ENCODE measurements around the gene NT5C1B.

The NT5C1B gene

GRCh38 chr2:18599509-18600254 is 10.3 kb upstream of the NT5C1B start:
- no peak for DNase-seq

- no peak for DNase-seq
These were observed 9.6 kb upstream of the NT5C1B start for GRCh38 chr2:18598848-18599484.

- DNase-seq, result no peak
These were observed 8.2 kb upstream of the NT5C1B start for GRCh38 chr2:18597618-18598017.

- no peak for DNase-seq
These were observed 7.6 kb upstream of the NT5C1B start for GRCh38 chr2:18596993-18597392.

- DNase-seq, result no peak
These were observed 4.1 kb upstream of the NT5C1B start for GRCh38 chr2:18593496-18593895.

GRCh38 chr2:18592372-18592771 is 3.0 kb upstream of the NT5C1B start:
- DNase-seq, result no peak

- DNase-seq, result no peak
These were observed 567 bp downstream of the NT5C1B start for GRCh38 chr2:18588802-18589201.

GRCh38 chr2:18588049-18588448 is 1.3 kb downstream of the NT5C1B start:
- no peak for DNase-seq

GRCh38 chr2:18585526-18585925 is 3.8 kb downstream of the NT5C1B start:
- DNase-seq, result no peak

GRCh38 chr2:18584608-18584954 is 4.8 kb downstream of the NT5C1B start:
- no peak for DNase-seq

- no peak for DNase-seq
These were observed 5.3 kb downstream of the NT5C1B start for GRCh38 chr2:18583905-18584607.

GRCh38 chr2:18580606-18581005 is 8.8 kb downstream of the NT5C1B start:
- no peak for DNase-seq

GRCh38 chr2:18578033-18578432 is 11.3 kb downstream of the NT5C1B start:
- DNase-seq, result no peak

- no peak for DNase-seq
These were observed 23.1 kb downstream of the NT5C1B start for GRCh38 chr2:18566145-18566769.

- no peak for DNase-seq
These were observed 28.6 kb downstream of the NT5C1B start for GRCh38 chr2:18560797-18561085.

GRCh38 chr2:18560031-18560796 is 29.2 kb downstream of the NT5C1B start, which contains the start of gene RDH14:
RDH14 (minus strand) TSS chr2:18560653; CDS start chr2:18560572, 81 bp downstream.
- peak; percentile 90 for DNase-seq

- DNase-seq, result no peak
These were observed 29.8 kb downstream of the NT5C1B start for GRCh38 chr2:18559531-18560030.

- DNase-seq, result no peak
These were observed 30.9 kb downstream of the NT5C1B start for GRCh38 chr2:18558458-18558857.

- no peak for DNase-seq
These were observed 32.2 kb downstream of the NT5C1B start for GRCh38 chr2:18557121-18557520.

GRCh38 chr2:18552351-18553077 is 36.9 kb downstream of the NT5C1B start:
- DNase-seq, result no peak

- DNase-seq, result no peak
These were observed 37.7 kb downstream of the NT5C1B start for GRCh38 chr2:18551623-18552022.

GRCh38 chr2:18551169-18551568 is 38.2 kb downstream of the NT5C1B start:
- no peak for DNase-seq

Data from stimulated activated CD4-positive, alpha-beta T cell treated with anti-CD3 and anti-CD28 coated beads, Interleukin-1b, Interleukin-23, amount 100 ng/mL, for 48 hours (primary cell).